Mononuclear cell (primary cell): ENCODE data around the gene LRRC55. TPM values are rescaled to one million over a fixed set of nuclear protein-coding genes. Genes with fewer than 3 reads are reported as not detected.

ENCODE experiments used
- H3K27me3 ChIP-seq: 2 replicates; pipeline ENCODE4 v1.6.0; 2011; ENCODE audit warnings: low read length, control low read depth; ENCODE audit not compliant: insufficient read depth
- H3K4me1 ChIP-seq: 2 replicates; pipeline ENCODE4 v1.5.1; 2011; ENCODE audit warnings: mild to moderate bottlenecking, low read length, control low read depth; ENCODE audit not compliant: insufficient read depth
- H3K4me3 ChIP-seq: 2 replicates; pipeline ENCODE4 v1.5.1; 2011; ENCODE audit warnings: mild to moderate bottlenecking, low read length, moderate library complexity
- H3K9me3 ChIP-seq: 2 replicates; pipeline ENCODE4 v1.5.1; 2011; ENCODE audit warnings: low read depth, mild to moderate bottlenecking, control low read depth, low read length
- total RNA-seq: library from RNA; depleted of rRNA; stranded (reverse); fragments of >200 nt; gene quantifications from one replicate; pipeline ENCODE4 v1.2.3, GENCODE V29; 2012

Gene LRRC55
- total RNA-seq, 1 donor: not detected

DNA sequence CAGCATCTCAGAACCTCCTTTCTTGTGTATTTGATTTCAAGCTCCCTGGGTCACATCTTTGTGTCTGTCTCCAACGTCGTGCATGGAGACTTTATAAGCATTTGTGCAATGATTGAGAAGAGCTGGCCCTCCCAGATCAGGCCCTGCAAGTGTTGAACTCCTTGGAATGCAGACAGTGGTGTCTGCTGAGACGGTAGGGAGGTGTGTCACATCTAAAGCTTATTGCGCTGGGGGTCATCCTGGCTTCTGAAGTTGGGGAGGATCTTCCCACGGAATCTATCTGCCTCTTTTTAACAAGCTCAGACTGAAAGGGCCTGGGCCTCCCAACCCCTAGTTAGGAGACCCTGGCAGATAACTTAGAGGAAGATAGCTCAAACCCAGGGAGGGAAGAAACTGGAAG is 48.6 kb downstream of the LRRC55 start:
- Histone ChIP-seq H3K4me1 (no peaks in the 10 kb centered on the region), H3K9me3 (no peaks in the 10 kb centered on the region), H3K4me3 (no peak overlapping the region), H3K27me3 (peaks cover 47% of the 10 kb centered on the region)

DNA sequence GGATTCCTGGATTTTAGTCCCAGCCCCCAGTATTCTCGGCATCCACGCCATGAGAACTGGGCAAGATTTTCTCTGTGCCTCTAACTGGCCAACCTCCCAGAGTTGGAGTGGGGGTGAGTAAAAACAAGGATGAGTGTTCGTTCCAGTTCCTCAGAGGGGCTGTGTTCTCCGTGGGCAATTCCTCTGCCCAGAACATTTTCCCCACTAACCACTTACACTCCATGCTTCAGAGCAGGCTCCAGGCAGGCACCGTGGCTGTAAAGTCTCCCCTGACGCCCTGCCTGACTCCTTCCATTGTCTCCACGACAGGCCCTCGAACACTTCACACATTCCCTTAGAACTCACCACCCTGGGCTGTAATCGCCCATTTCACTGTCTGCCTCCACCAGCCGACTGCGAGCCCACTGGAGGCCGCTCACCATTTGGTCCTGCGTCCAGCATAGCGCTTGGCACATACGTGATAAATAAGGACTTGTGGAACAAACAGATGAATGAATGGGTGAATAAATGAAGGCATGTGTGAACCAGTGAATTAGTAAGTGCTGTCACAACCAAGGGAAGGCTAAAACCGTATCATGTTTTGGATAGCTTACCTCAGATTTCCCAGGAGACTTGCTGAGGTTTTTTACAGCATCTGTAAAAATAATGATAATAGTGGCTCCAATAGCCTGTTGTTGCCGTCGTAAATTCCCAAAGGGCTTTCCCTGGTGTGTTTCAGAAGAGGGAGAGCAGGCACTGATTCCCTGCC is 49.2 kb downstream of the LRRC55 start:
- Histone ChIP-seq H3K4me1 (no peaks in the 10 kb centered on the region), H3K9me3 (no peaks in the 10 kb centered on the region), H3K27me3 (peaks cover 49% of the 10 kb centered on the region), H3K4me3 (no peak overlapping the region)

DNA sequence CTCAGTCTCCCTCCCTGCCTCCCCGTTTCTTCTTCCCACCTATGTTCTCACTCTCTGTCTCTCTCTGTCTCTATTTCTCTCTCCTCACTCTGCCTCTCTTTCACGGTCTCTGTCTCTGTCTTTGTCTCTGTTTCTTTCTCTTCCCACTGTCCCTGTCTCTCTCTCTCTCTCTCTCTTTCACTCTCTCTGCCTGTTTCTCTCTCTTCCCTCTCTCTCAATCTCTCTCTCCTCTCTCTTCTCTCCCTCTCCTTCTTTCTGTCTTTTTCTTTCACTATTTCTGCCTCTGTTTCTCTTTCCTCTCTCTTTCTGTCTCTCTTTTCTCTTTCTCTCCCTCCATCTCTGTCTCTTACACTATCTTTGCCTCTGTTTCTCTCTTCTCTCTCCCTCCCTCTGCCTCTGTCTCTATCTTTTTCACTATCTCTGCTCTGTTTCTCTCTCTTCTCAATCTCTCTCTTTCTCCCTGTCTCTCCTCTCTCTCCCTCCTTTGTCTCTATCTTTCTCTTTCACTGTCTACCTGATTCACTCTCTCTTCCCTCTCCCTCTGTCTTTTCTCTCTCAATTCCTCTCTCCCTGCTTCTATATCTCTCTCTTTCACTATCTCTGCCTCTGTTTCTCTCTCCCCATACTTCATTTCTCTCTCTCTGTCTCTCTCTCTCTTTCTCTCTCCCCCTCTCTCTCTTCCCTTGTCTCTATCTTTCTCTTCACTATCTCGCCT is 49.9 kb downstream of the LRRC55 start:
- Histone ChIP-seq H3K4me1 (no peaks in the 10 kb centered on the region), H3K4me3 (no peak overlapping the region), H3K27me3 (peaks cover 49% of the 10 kb centered on the region), H3K9me3 (no peaks in the 10 kb centered on the region)

DNA sequence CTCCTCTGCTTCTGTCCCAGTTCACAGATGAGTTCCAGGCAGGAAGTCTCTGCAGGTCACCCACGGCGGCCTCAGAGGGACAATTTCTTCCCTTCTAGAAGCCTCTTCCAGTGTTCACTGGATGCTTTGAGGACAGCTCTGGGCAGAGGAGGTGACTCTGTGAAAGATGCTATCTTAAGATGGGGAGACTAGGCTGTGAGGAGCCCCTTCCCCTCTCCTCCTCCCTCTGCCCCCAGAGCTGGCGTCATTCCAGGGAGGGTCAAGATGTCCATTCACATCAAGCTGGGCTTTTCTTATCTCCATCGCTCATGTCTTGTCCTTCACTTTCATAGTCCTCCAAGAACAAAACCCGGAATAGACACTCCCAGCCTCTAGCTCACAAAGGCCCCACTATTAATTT is 51.9 kb downstream of the LRRC55 start:
- H3K27me3 ChIP-seq: peaks cover 50% of the 10 kb centered on the region

DNA sequence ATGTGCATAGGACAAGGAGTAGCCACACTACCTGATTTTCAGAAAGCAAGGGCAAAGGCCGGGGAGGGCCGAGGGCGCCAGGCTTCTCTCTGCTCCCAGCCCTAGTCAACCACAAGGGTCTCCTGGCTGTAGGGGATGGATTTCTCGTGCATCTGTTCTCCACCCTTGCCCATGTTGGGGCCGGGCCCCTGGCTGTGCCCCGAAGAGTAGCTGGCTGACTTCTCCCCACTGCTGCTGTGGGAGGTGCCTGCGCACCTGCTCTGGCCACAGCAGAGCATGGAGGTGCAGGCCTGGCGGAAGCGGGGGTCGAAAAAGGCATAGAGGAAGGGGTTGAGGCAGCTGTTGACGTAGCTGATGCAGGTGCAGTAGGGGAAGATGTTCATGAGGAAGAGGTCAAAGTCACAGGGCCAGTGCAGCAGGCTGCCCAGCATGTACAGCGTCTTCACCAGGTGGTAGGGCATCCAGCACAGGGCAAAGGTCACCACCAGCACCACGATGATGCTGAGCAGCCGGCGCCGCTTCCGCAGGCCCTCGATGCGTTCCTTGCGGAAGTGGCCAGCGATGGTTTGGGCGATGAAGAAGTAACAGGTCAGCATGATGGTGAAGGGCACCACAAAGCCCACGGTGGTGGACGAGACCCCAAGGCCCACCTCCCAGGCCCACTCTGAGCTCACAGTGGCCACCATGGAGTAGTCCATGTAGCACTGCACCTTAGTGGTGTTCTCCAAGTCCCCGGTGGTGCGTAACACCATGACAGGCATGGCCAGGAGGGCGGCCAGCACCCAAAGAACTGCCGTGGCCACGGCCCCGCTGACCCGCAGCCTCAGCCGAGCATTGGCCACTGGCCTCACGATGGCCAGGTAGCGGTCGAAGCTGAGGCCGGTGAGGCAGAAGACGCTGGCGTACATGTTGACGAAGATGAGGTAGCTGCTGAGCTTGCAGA is 54.3 kb downstream of the LRRC55 start:
- Histone ChIP-seq H3K9me3 (no peaks in the 10 kb centered on the region), H3K27me3 (peaks cover 40% of the 10 kb centered on the region)

More for the DNA sequence above, 51.9 kb downstream of the LRRC55 start:
- Histone ChIP-seq H3K4me1 (no peaks in the 10 kb centered on the region), H3K4me3 (no peak overlapping the region), H3K9me3 (no peaks in the 10 kb centered on the region)

DNA sequence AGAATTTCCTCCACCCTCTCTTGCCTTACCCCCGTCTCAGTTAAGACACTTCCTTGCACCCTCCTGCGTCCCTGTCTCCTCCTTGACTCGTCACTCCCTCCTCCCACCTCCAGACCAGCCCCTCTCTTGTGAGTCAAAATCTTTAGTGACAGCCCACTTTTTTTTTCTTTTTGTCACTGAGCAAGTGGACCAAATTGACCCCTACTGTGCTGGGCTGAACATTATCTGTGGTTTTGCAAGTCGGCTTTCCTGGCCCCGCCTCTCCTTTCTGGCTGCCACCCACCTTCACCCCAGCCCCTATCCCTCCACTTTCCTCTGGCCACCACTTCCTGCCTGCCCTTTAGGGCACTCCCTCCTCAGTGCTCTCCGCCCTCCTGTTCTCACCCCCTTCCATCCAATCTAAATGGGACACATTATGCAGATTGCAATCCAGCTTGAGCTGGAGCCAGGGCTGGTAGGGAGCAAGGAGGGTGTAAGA is 55.5 kb downstream of the LRRC55 start, which contains the start of gene APLNR:
Gene APLNR (minus strand): TSS at position 47 of the 478 bp plus-strand sequence. CDS start 246 bp downstream, outside the sequence.
- Histone ChIP-seq H3K27me3 (peaks cover 29% of the 10 kb centered on the region), H3K4me3 (no peak within 1 kb of the TSS), H3K9me3 (no peaks in the 10 kb centered on the region), H3K4me1 (no peaks in the 10 kb centered on the region)

More for the DNA sequence above, 54.3 kb downstream of the LRRC55 start:
- Histone ChIP-seq H3K4me3 (no peak overlapping the region), H3K4me1 (no peaks in the 10 kb centered on the region)

DNA sequence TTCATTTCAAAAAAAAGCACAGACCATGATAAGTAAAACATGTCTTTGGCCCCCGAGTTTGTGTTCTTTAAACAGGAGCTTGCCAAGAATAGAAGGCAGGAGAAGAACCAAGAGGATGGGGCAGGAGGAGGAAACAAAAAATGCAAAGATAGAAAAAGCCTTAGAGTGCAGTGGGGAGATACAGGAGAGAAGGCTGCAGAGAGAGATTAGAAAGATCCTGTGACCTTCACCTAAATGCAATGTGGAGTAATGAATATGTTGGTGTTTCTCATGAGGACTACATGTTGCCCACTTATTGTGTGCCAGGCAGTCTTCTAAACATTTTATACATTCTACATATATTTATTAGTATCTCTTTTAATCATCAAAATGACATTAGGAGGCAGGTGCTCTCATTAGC is 57.6 kb downstream of the LRRC55 start:
- H3K4me3 ChIP-seq: no peak overlapping the region
- no peaks in the 10 kb centered on the region for H3K9me3 ChIP-seq
- no peaks in the 10 kb centered on the region for H3K4me1 ChIP-seq
- peaks cover 15% of the 10 kb centered on the region for H3K27me3 ChIP-seq

- Histone ChIP-seq H3K4me3 (no peak overlapping the region), H3K4me1 (no peaks in the 10 kb centered on the region), H3K9me3 (no peaks in the 10 kb centered on the region), H3K27me3 (peaks cover 9% of the 10 kb centered on the region)
Observed at GRCh38 chr11:57240007-57240406, 58.3 kb downstream of the LRRC55 start.

GRCh38 chr11:57240757-57241156 is 59.0 kb downstream of the LRRC55 start:
- no peaks in the 10 kb centered on the region for H3K9me3 ChIP-seq
- no peak overlapping the region for H3K4me3 ChIP-seq
- H3K27me3 ChIP-seq: peaks cover 4% of the 10 kb centered on the region
- no peaks in the 10 kb centered on the region for H3K4me1 ChIP-seq

Other genes starting within 250 kb of the LRRC55 start
- gene OR5AK2, start 193.0 kb upstream of the LRRC55 start, total RNA-seq: not detected
- not detected for gene APLNR, start 55.3 kb downstream of the LRRC55 start, total RNA-seq
- gene TNKS1BP1, start 143.0 kb downstream of the LRRC55 start, total RNA-seq: 4.2 TPM
- gene SSRP1, start 153.9 kb downstream of the LRRC55 start, total RNA-seq: 22.7 TPM
- not detected for gene P2RX3, start 156.4 kb downstream of the LRRC55 start, total RNA-seq
- gene PRG3, start 199.2 kb downstream of the LRRC55 start, total RNA-seq: not detected
- 0.21 TPM for gene PRG2, start 208.7 kb downstream of the LRRC55 start, total RNA-seq
- 41.9 TPM for gene SLC43A3, start 245.2 kb downstream of the LRRC55 start, total RNA-seq